Naive B cell (primary cell): ENCODE measurements around the gene SLC39A3. TPM values are rescaled to one million over a fixed set of nuclear protein-coding genes. Genes with fewer than 3 reads are reported as not detected.

ENCODE experiments used
- ATAC-seq, 2 donors: fragments of 150-1000 bp; cut with Tn5 transposase; 2 replicates each; pipeline ENCODE4 v1.10.0; 2021; ENCODE audit warnings: low read depth in 2 of 2, mild to moderate bottlenecking in 2 of 2, moderate library complexity in 2 of 2
- DNase-seq: peaks from one replicate; pipeline ENCODE4 v3.0.0; 2022
- H3K27ac Mint-ChIP-seq, 6 donors: one replicate each; pipeline ENCODE4 v1.8.0; 2020 to 2022; ENCODE audit warnings: mild to moderate bottlenecking in 6 of 6, mixed read lengths in 6 of 6, moderate library complexity in 5 of 6, inconsistent platforms in 2 of 6
- H3K27me3 Mint-ChIP-seq, 3 donors: one replicate each; pipeline ENCODE4 v1.8.0; 2021 to 2022; ENCODE audit warnings: mixed read lengths in 3 of 3, mild to moderate bottlenecking in 1 of 3
- H3K36me3 Mint-ChIP-seq, 2 donors: one replicate each; pipeline ENCODE4 v1.8.0; 2020 to 2022; ENCODE audit warnings: mixed read lengths in 2 of 2, inconsistent platforms in 1 of 2, mild to moderate bottlenecking in 1 of 2
- H3K4me1 Mint-ChIP-seq, 3 donors: one replicate each; pipeline ENCODE4 v1.8.0; 2020 to 2022; ENCODE audit warnings: mixed read lengths in 3 of 3, inconsistent platforms in 1 of 3, mild to moderate bottlenecking in 1 of 3, moderate library complexity in 1 of 3
- H3K4me3 Mint-ChIP-seq, 8 donors: one replicate each; pipeline ENCODE4 v1.8.0; 2020 to 2022; ENCODE audit warnings: mild to moderate bottlenecking in 8 of 8, mixed read lengths in 8 of 8, moderate library complexity in 8 of 8, inconsistent platforms in 2 of 8
- H3K9me3 Mint-ChIP-seq, 7 donors: one replicate each; pipeline ENCODE4 v1.8.0; 2020 to 2022; ENCODE audit warnings: mixed read lengths in 7 of 7, mild to moderate bottlenecking in 5 of 7, inconsistent platforms in 2 of 7, moderate library complexity in 1 of 7
- polyA plus RNA-seq, 6 donors: library from polyadenylated mRNA; unstranded; fragments of 300-500 nt; fragmentation: Illumina TruSeq; gene quantifications; one replicate each; pipeline ENCODE4 v1.2.3, GENCODE V29; 2021; ENCODE audit warnings: low read depth in 6 of 6

Gene SLC39A3
- polyA plus RNA-seq, 6 donors from 2014 or later, result 56.2 to 88.7 (median 60.5) TPM

DNA sequence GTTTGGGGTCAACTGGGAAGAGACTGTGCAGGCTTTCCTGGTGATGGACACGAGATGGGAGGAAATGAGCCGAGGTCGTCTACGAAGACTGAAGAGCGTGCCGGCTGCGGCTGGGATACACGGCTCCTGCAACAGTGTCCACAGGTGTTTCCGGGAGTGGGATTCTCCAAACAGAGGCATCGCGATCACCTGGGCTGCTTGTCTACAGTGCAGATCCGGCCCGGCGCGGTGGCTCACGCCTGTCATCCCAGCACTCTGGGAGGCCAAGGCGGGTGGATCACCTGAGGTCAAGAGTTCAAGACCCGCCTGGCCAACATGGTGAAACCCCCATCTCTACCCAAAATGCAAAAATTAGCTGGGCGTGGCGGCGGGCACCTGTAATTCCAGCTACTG is 11.6 kb upstream of the SLC39A3 start:
- Mint-ChIP-seq H3K4me3 (no peak overlapping the region), H3K27ac (peak overlapping the region in 2 of 6 donors; percentile 39 to 57)

GRCh38 chr19:2750808-2751437 is 11.1 kb upstream of the SLC39A3 start:
- H3K4me1 Mint-ChIP-seq, result peaks cover 3 to 13% (median 5%) of the 10 kb centered on the region in 3 donors
- no peaks in the 10 kb centered on the region for H3K36me3 Mint-ChIP-seq
- H3K27me3 Mint-ChIP-seq, result no peaks in the 10 kb centered on the region
- no peak for ATAC-seq
- H3K4me3 Mint-ChIP-seq, result no peak overlapping the region
- H3K9me3 Mint-ChIP-seq, result no peaks in the 10 kb centered on the region
- H3K27ac Mint-ChIP-seq, result peak overlapping the region in 1 of 6 donors; percentile 39
- DNase-seq, result no peak

More for the DNA sequence above, 11.6 kb upstream of the SLC39A3 start:
- no peaks in the 10 kb centered on the region for H3K36me3 Mint-ChIP-seq
- DNase-seq, result no peak
- no peak for ATAC-seq
- H3K27me3 Mint-ChIP-seq, result no peaks in the 10 kb centered on the region
- H3K9me3 Mint-ChIP-seq, result no peaks in the 10 kb centered on the region
- peaks cover 3 to 13% (median 5%) of the 10 kb centered on the region in 3 donors for H3K4me1 Mint-ChIP-seq

- Mint-ChIP-seq H3K4me3 (peak overlapping the region in 1 of 8 donors; percentile 6), H3K27ac (no peak overlapping the region), H3K9me3 (no peaks in the 10 kb centered on the region), H3K27me3 (peaks cover 0 to 9% (median 9%) of the 10 kb centered on the region in 3 donors), H3K36me3 (no peaks in the 10 kb centered on the region), H3K4me1 (peaks cover 3 to 13% (median 5%) of the 10 kb centered on the region in 3 donors)
- DNase-seq (no peak), ATAC-seq (no peak)
Observed at GRCh38 chr19:2747349-2747748, 7.5 kb upstream of the SLC39A3 start.

DNA sequence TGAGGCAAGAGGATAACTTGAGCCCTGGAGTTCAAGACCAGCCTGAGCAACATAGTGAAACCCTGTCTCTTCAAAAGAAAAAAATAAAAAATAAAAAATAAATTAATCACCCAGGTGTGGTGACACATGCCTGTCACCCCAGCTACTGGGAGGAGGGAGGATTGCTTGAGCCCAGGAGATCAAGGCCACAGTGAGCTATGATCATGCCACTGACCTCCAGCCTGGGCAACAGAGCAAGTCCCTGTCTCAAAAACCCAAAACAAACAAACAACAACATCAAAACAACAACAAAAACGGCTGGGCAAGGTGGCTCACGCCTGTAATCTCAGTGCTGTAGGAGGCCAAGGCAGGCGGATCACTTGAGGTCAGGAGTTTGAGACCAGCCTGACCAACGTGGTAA is 4.3 kb upstream of the SLC39A3 start:
- Mint-ChIP-seq H3K27me3 (peaks cover 0 to 10% (median 9%) of the 10 kb centered on the region in 3 donors), H3K9me3 (no peaks in the 10 kb centered on the region), H3K4me3 (no peak overlapping the region), H3K27ac (peak overlapping the region in 1 of 6 donors; percentile 75), H3K4me1 (peaks cover 10 to 22% (median 14%) of the 10 kb centered on the region in 3 donors), H3K36me3 (no peaks in the 10 kb centered on the region)
- no peak for ATAC-seq
- no peak for DNase-seq

GRCh38 chr19:2743099-2743498 is 3.3 kb upstream of the SLC39A3 start:
- no peak overlapping the region for H3K4me3 Mint-ChIP-seq
- no peaks in the 10 kb centered on the region for H3K9me3 Mint-ChIP-seq
- peaks cover 14 to 24% (median 18%) of the 10 kb centered on the region in 3 donors for H3K4me1 Mint-ChIP-seq
- DNase-seq (no peak), ATAC-seq (no peak)
- H3K27me3 Mint-ChIP-seq, result peaks cover 0 to 10% (median 9%) of the 10 kb centered on the region in 3 donors
- H3K27ac Mint-ChIP-seq, result peak overlapping the region in 3 of 6 donors; percentile 12 to 39 (median 18)
- no peaks in the 10 kb centered on the region for H3K36me3 Mint-ChIP-seq

- H3K27me3 Mint-ChIP-seq, result peaks cover 0 to 10% (median 9%) of the 10 kb centered on the region in 3 donors
- H3K4me3 Mint-ChIP-seq, result peak overlapping the region; percentile 83 to 94 (median 86)
- H3K36me3 Mint-ChIP-seq, result no peaks in the 10 kb centered on the region
- peak overlapping the region in 5 of 6 donors; percentile 22 to 92 (median 69) for H3K27ac Mint-ChIP-seq
- no peak for DNase-seq
- ATAC-seq, result no peak
- peaks cover 15 to 37% (median 19%) of the 10 kb centered on the region in 3 donors for H3K4me1 Mint-ChIP-seq
- H3K9me3 Mint-ChIP-seq, result no peaks in the 10 kb centered on the region
Observed at GRCh38 chr19:2740314-2740656, 468 bp upstream of the SLC39A3 start.

DNA sequence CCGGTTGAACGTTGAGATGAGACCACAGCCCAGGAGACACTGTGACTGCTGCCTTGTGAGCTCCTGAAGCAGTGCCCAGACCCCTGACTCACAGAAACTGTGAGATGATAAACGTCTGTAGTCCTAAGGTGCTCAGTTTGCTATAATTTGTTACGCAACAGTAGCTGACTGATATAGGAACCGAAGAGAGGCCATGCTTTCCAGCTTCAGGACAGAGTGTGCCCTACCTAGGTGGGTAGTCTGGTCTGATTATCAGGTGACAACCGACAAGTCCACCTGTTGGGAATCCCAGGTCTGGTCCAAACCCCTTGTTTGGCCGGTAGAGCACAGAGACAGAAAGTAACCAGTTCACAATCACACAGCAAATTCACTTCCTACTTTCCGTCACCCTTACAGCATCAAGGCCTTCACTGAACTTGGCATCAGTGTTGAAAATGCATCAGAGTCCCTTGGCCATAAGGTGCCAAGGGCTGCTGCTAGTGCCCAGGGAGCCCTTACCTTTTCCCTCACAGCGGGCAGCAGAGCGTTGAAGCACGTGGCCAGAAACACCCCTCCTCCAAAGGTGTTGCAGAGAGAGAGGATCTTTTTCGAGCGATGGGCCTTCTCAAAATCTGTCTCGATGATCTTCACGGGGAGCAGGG is 3.1 kb downstream of the SLC39A3 start:
- ATAC-seq, result no peak
- no peaks in the 10 kb centered on the region for H3K9me3 Mint-ChIP-seq
- DNase-seq, result no peak
- peaks cover 25 to 48% (median 31%) of the 10 kb centered on the region in 3 donors for H3K4me1 Mint-ChIP-seq
- no peaks in the 10 kb centered on the region for H3K27me3 Mint-ChIP-seq
- H3K27ac Mint-ChIP-seq, result peak overlapping the region in 2 of 6 donors; percentile 44 to 57
- peak overlapping the region in 4 of 8 donors; percentile 24 to 52 (median 40) for H3K4me3 Mint-ChIP-seq
- peaks cover 0 to 4% of the 10 kb centered on the region in 2 donors for H3K36me3 Mint-ChIP-seq

DNA sequence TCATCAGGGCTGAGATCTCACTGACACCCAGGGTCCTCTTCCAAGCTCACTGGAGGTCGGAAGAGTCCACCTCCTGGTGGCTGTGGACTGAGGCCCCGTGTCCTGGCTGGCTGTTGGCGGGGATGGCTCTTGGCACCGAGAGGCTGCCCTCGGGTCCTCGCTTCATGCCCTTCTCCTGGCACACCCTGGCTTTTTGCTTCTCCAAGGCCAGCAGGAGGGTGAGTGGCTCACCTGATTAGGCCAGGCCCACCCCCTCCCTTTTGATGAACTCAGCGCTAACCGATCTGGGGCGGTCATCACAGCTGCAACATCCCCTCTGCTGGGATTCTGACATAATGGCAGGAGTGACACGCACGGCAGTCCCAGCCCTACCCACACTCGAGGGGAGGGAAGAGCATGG is 4.4 kb downstream of the SLC39A3 start:
- Mint-ChIP-seq H3K4me1 (peaks cover 25 to 48% (median 31%) of the 10 kb centered on the region in 3 donors), H3K4me3 (peak overlapping the region in 1 of 8 donors; percentile 76), H3K9me3 (no peaks in the 10 kb centered on the region), H3K36me3 (peaks cover 0 to 4% of the 10 kb centered on the region in 2 donors), H3K27me3 (no peaks in the 10 kb centered on the region), H3K27ac (peak overlapping the region in 1 of 6 donors; percentile 37)
- DNase-seq (no peak), ATAC-seq (no peak)

DNA sequence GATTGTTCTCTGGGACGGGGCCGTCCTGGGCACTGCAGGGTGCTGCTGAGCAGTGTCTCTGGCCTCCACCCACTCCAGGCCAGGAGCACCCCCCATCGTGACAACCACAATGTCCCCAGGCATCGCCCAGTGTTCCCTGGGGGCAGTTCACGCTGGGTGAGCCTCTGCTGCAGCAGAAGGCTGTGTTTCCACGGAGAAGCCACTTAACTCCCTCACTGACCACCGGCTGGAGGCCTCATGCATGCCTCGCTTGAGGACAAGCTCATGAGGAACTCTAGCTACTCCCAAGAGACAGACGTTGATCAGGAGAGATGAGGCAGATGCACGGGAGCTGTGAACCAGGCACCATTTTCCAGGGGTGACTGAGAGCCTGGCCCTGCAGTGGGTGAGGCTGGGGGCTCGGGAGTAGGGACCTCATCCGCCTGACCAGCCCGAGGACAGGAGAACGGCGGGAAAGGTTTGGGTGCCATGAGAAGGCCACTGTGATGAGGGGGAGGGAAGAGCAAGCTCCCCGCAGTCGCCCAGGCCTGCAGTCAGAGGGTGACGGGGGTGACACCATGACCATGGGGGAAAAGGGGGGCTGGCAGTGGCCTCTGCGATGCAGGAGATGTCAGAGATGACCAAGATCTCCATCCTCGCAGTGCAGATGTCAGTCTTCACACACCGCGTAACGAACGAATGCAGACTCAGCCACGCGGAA is 5.1 kb downstream of the SLC39A3 start:
- Mint-ChIP-seq H3K36me3 (peaks cover 0 to 4% of the 10 kb centered on the region in 2 donors), H3K9me3 (no peaks in the 10 kb centered on the region), H3K27ac (peak overlapping the region in 2 of 6 donors; percentile 33 to 64), H3K4me1 (peaks cover 22 to 43% (median 26%) of the 10 kb centered on the region in 3 donors), H3K4me3 (peak overlapping the region in 2 of 8 donors; percentile 34 to 76), H3K27me3 (no peaks in the 10 kb centered on the region)
- no peak for DNase-seq
- no peak for ATAC-seq

GRCh38 chr19:2733930-2734588 is 5.8 kb downstream of the SLC39A3 start:
- Mint-ChIP-seq H3K4me1 (peaks cover 17 to 40% (median 21%) of the 10 kb centered on the region in 3 donors), H3K27ac (peak overlapping the region in 2 of 6 donors; percentile 13 to 64), H3K4me3 (no peak overlapping the region), H3K36me3 (peaks cover 0 to 4% of the 10 kb centered on the region in 2 donors), H3K9me3 (no peaks in the 10 kb centered on the region), H3K27me3 (no peaks in the 10 kb centered on the region)
- DNase-seq (no peak), ATAC-seq (no peak)

GRCh38 chr19:2732883-2733282 is 6.9 kb downstream of the SLC39A3 start:
- ATAC-seq (no peak), DNase-seq (no peak)
- peaks cover 0 to 4% of the 10 kb centered on the region in 2 donors for H3K36me3 Mint-ChIP-seq
- no peaks in the 10 kb centered on the region for H3K9me3 Mint-ChIP-seq
- H3K4me1 Mint-ChIP-seq, result peaks cover 15 to 30% (median 18%) of the 10 kb centered on the region in 3 donors
- no peak overlapping the region for H3K4me3 Mint-ChIP-seq
- H3K27ac Mint-ChIP-seq, result no peak overlapping the region
- H3K27me3 Mint-ChIP-seq, result no peaks in the 10 kb centered on the region

GRCh38 chr19:2732157-2732725 is 7.6 kb downstream of the SLC39A3 start:
- Mint-ChIP-seq H3K36me3 (peaks cover 0 to 4% of the 10 kb centered on the region in 2 donors), H3K27me3 (no peaks in the 10 kb centered on the region), H3K9me3 (no peaks in the 10 kb centered on the region), H3K4me3 (no peak overlapping the region), H3K27ac (peak overlapping the region in 1 of 6 donors; percentile 59), H3K4me1 (peaks cover 15 to 27% (median 18%) of the 10 kb centered on the region in 3 donors)
- ATAC-seq, result no peak
- DNase-seq, result no peak
